NCI-H2227 treated with DMSO at 0.1 percent for 48 hours (cell line): ENCODE data around the gene UNK.
A peak's percentile ranks its signal among the peaks of the same experiment; 100 is the strongest.
"Not testable (repeated sequence)": the region's sequence is repeated elsewhere in the genome, so short reads cannot be mapped to it uniquely, and the experiment has no call there.

ENCODE experiments used
- DNase-seq: peaks from one replicate; lab custom pipeline; 2025; lab: John Stamatoyannopoulos, UW

UNK gene

GRCh38 chr17:75806822-75807500, 22.4 kb downstream of the UNK start:
- no peak for DNase-seq

DNA sequence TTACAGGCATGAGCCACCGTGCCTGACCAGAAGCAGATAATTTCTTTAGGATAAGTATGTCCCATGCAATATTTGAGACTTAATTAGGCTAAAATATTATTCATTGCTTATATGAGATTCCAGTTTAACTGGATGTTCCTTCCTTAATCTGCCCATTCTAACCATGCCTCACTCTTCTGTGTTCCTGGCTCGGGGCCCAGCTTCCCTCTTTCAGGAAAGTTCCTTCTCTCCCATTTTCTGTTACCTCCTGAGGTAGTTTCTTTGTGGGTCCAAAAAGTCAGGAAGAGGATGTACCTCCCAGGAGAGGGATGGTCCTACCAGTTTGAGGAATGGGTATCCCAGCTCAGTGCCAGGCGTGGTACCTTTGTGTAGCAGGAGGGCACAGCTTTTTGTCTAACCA, 23.3 kb downstream of the UNK start:
- DNase-seq: no peak

DNA sequence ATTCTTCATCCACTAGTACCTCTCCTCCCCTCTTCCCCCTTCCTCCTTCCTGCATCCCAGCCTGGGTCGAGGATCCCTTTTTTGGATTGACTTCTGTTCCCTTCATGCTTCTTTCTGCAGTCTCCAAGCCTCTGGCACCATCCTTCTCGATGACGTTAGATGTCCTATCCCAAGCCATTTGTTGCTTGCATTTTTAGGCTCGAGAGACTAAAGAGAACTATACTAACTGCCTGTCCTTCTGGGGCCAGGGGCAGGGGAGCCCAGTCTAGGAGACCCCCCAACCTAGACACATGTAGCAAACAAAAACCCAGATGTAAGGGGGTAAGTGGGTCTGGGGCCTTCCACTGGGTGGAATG, 23.9 kb downstream of the UNK start:
- no peak for DNase-seq

GRCh38 chr17:75808905-75809621, 24.5 kb downstream of the UNK start:
- peak; percentile 71 for DNase-seq

GRCh38 chr17:75809631-75810111, 25.1 kb downstream of the UNK start:
- DNase-seq: no peak

GRCh38 chr17:75810216-75810615, 25.6 kb downstream of the UNK start:
- no peak for DNase-seq

DNA sequence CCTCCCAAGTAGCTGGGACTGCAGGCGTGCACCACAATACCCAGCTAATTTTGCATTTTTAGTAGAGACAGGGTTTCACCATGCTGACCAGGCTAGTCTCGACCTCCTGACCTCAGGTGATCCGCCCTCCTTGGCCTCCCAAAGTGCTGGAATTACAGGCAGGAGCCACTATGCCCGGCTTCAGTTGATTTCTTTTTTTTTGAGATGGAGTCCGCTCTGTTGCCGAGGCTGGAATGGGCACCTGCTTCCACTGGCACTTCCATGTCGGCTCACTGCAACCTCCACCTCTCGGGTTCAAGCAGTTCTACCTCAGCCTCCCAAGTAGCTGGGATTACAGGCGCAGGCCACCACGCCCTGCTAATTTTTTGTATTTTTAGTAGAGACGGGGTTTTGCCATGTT, 26.1 kb downstream of the UNK start:
- DNase-seq: not testable (repeated sequence)

DNA sequence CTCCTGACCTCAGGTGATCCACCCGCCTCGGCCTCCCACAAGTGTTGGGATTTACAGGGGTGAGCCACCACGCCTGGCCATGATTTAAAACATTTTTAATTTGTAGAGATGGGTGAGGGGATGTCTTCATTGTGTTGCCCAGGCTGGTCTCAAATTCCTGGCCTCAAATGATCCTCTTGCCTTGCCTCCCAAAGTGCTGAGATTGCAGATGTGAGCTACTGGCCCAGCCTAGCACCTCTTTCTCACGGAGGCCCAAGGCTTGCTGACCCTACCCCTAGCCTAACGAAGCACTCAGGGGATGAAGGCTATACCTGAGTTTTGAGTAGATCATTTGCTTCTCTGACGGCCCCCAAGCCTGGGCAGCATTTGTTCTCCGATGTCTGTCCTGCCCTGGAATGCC, 26.6 kb downstream of the UNK start:
- no peak for DNase-seq

DNA sequence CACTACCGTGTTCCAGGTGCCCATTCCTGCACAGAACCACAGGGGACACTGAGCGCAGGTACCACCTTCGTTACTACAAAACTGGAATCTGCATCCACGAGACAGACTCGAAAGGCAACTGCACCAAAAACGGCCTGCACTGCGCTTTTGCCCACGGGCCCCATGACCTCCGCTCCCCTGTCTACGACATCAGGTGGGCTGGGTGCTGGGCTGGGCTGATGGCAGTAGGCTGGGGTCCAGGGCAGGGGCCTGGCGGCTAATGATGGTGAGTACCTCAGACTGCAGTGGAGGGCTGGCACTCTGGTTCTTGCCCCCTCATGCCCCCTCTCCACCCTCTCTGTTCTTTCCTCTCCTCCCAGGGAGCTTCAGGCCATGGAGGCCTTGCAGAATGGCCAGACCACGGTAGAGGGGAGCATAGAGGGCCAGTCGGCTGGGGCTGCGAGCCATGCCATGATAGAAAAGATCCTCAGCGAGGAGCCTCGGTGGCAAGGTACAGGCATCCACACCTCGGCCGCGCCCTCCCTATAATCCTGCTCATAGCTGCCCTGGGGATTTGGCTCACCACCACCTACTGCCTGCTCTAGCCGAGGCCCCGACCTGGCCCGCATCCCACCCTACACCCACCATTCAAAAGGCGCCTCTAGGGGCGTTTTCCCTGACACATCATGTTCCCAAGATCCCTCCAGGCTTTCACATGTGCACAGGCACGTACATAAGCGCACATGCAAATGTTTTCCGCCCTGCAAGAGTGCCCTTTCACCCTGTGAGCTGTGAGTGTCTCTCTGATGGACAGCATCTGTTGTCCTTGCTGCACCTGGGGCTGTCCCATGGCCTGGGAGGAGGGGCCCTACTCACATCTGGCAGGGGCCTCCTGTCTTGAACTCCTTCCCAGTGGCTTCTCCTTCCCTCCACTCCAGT, 27.7 kb downstream of the UNK start:
- DNase-seq: no peak

DNA sequence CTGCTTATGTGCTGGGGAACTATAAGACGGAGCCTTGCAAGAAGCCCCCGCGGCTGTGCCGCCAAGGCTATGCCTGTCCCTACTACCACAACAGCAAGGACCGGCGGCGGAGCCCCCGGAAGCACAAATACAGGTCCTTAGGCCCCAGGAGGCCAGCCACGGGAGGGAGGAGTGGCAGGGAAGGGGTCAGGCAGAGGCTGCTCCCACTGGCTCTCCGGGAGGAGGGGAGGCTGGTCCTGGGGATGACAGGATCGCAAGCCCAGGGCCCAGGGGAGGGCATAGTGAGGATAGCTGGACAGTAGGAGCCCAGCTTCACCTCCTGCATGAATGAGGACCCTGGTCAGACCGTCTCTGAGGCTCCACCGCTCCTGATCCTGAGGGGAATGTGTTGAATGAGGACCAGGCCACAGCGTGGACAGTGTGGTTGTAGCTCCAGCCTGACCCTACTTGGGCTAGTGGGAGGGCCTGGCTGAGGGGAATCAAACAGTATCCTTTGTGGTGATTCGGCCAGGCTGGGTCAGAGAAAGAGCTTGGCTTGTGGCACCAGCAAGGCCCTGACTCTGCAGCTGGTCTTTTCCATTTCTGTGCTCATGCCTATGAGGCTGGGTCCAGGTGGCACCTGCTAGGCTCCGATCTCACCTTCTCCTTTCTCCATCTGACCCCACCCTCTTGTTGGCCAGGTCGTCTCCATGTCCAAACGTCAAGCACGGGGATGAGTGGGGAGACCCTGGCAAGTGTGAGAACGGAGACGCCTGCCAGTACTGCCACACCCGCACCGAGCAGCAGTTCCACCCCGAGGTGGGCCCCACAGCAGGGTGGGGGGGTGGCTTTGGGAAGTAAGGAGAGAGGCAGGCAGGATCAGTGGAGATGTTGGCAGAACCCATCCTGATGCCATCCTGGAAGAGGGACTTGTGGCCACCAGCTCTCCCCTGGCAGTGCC, 28.7 kb downstream of the UNK start:
- DNase-seq: no peak

GRCh38 chr17:75814021-75814395, 29.4 kb downstream of the UNK start:
- DNase-seq: no peak

DNA sequence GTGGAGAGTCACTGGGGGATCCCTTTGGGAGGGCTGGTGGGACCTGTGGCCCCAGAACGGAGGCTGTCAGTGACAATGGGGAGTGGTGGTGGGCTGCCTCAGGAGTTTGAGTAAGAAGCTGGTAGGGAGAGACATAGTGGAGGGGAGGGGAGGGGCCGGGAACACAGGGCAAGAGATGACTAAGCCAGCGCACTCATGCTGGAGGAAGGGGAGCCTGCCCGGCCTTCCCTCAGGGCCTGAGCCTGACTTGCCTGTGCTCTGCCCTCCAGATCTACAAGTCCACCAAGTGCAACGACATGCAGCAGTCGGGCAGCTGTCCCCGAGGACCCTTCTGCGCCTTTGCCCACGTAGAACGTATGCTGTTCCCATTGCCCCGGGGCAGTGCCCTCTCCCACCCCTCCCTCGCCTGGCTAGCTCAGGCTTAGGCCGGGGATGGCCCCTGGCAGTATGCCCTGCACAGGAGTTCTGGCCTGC, 30.3 kb downstream of the UNK start:
- DNase-seq: no peak

GRCh38 chr17:75815399-75815798, 30.8 kb downstream of the UNK start:
- DNase-seq: no peak

DNA sequence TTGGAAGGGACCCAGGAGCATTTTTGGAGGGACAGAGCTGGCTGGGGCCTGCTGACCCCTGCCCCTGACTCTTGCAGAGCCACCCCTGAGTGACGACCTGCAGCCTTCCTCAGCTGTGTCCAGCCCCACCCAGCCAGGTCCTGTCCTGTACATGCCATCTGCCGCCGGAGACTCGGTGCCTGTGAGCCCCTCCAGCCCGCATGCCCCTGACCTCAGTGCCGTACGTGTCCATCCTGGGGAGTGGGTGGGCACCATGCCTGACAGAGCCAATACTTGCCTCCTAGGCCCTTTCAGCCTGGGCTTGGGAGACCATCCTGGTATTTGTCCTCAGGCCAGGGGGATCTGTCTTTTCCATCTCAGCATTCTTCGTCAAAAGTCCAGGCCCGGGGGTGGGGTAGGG, 32.1 kb downstream of the UNK start:
- no peak for DNase-seq

DNA sequence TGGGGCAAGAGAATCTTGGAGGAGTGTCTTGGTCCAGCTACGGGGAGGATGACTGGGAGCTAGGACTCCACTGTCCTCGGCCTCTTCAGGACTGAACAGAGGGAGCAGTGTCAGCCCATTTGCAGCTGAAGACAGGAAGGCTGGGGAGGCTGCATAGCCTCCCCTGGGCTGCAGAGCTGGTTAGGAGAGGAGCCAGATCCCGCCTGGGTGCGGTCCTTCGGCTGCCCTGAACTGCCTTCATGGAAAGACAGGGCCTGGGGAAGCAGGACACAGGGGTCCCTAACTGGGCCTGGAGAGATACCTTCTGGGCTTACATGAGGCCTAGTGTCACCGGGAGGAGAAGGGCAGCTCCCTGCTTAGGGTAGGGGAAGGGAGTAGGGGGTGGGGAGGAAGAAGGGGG, 33.0 kb downstream of the UNK start:
- no peak for DNase-seq

DNA sequence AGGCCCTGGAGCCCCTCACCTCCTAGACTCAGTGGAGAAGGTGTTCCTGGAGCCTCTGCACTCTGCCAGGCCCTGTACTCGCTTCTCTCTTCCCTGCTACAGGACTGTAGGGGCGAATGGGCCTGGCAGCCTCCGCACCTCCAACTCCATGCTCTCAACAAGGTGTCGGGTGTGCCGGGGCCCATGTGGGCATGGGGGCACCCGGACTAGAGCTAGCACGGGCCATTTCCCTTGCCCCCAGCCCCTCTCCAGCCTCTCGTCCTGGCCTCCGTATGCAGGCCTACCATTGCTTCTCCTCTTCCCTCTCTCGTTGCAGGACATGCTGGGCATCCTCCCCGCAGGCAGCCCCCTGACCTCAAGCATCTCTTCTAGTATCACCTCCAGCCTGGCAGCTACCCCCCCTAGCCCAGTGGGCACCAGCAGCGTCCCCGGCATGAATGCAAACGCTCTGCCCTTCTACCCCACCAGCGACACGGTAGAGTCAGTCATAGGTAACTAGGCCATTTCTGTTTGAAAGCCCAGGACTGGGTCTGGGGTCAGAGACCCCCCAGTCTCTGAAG, 33.8 kb downstream of the UNK start:
- DNase-seq: no peak

GRCh38 chr17:75819116-75819515, 34.5 kb downstream of the UNK start:
- DNase-seq: no peak

GRCh38 chr17:75819678-75820077, 35.1 kb downstream of the UNK start:
- DNase-seq: no peak

DNA sequence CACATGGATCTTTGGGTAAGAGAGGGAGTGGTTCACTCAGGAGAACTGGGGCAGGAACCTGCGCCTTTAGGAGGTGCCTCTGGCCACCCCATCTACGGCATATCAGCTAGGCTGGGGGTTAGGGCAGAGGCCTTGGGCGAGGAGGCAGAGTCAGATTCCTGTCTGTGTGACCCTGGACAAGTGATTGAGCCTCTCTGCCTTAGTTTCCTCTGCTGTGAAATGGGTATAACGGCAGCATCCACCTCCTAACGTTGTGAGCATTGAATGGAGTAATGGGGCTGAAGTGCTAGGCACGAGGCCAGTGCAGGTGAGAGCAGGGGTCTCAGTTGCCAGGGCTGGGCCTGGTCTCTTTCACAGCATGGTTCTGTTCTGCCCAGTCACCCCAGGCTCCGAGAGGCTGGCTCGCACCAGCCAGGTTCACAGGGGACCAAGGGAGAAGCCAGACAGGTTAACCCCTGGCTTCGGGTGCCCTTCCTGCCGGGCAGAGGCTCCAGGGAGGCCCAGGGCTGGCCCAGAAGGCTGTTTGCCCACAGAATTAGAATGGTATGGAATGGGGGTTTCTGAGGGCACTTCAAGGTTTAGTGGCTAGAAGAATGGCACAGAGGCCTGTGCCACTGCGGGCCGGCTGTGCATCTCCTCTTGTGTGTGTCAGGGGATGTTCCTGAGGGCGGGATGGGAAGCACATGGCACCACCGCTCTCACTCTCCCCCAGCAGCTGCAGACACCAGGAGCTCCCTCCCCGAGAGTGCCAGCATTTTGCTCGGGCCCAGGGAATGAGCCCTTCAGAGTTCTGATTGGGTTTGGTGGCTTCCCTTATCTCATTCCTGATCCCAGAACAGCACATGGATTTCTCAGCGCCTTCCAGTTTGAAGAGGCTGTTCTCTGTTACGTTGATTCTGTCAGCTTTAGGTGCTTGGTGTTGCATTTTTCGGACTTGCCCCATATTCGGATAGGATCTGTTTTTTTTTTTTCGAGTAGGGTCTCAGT, 35.8 kb downstream of the UNK start:
- no peak for DNase-seq

GRCh38 chr17:75821552-75821951, 36.9 kb downstream of the UNK start:
- DNase-seq: no peak
